ENCODE data around the gene FRMD7. TPM values are rescaled to one million over a fixed set of nuclear protein-coding genes. Genes with fewer than 3 reads are reported as not detected.

Gene FRMD7
- total RNA-seq, 1 experiment from 2014 or later = not detected

- no peak overlapping the region for H2AK5ac ChIP-seq (ENCODE audit: insufficient read length, low read length)
- H3K4me2 ChIP-seq (ENCODE audit: insufficient read depth, insufficient read length, low read length) = no peak overlapping the region
- Mint-ChIP-seq H3K27me3 (ENCODE audit: low read depth) (peaks cover 2% of the 10 kb centered on the region), H3K36me3 (ENCODE audit: insufficient read depth in 1 of 3, low read depth in 3 of 3) (no peaks in the 10 kb centered on the region), H3K27ac (no peak overlapping the region), H3K4me3 (no peak overlapping the region), H3K9me3 (no peaks in the 10 kb centered on the region), H3K4me1 (peaks cover 9 to 11% of the 10 kb centered on the region in 2 experiments)
- no peaks in the 10 kb centered on the region for H3K9me3 ChIP-seq (ENCODE audit: control insufficient read depth, low read depth, low read length)
- no peaks in the 10 kb centered on the region for H3K4me1 ChIP-seq (ENCODE audit: insufficient read depth, low read length)
- H4K5ac ChIP-seq (ENCODE audit: insufficient read length, low read depth, low read length) = no peak overlapping the region
- no peaks in the 10 kb centered on the region for H3K27me3 ChIP-seq (ENCODE audit: insufficient read depth, low read length)
- H3K18ac ChIP-seq (ENCODE audit: insufficient read length, low read depth, low read length) = no peak overlapping the region
- H3K27ac ChIP-seq (ENCODE audit: insufficient read length, low read depth, low read length) = no peak overlapping the region
- H4K91ac ChIP-seq (ENCODE audit: insufficient read length, low read depth, low read length) = no peak overlapping the region
- no peaks in the 10 kb centered on the region for H3K79me2 ChIP-seq (ENCODE audit: insufficient read depth, low read length)
- H2BK5ac ChIP-seq (ENCODE audit: insufficient read length, low read length) = no peak overlapping the region
- no peak overlapping the region for H3K9ac ChIP-seq (ENCODE audit: extremely low read depth, insufficient read length, low read length)
- no peak overlapping the region for H4K8ac ChIP-seq (replicated peaks; ENCODE audit: insufficient read length, low read depth, low read length)
- no peak overlapping the region for H2BK120ac ChIP-seq (ENCODE audit: low read depth, low read length, poor library complexity, severe bottlenecking)
- H2AFZ ChIP-seq (ENCODE audit: low read length) = no peak overlapping the region
- no peak overlapping the region for H3T11ph ChIP-seq (ENCODE audit: low read length)
- H3K4ac ChIP-seq (ENCODE audit: low read depth, low read length) = no peak overlapping the region
- no peak overlapping the region for H3K14ac ChIP-seq (ENCODE audit: insufficient read depth, low read length)
- no peak overlapping the region for H3K23ac ChIP-seq (ENCODE audit: insufficient read length, low read depth, low read length)
- no peaks in the 10 kb centered on the region for H3K79me1 ChIP-seq (ENCODE audit: insufficient read depth, low read depth, low read length, poor library complexity, severe bottlenecking)
- H4K20me1 ChIP-seq (ENCODE audit: control insufficient read depth, insufficient read depth, insufficient read length) = no peaks in the 10 kb centered on the region
- no peaks in the 10 kb centered on the region for H3K23me2 ChIP-seq (ENCODE audit: insufficient read length, low read depth, low read length, poor library complexity, severe bottlenecking)
- H2BK20ac ChIP-seq (ENCODE audit: low read depth, low read length, poor library complexity, severe bottlenecking) = no peak overlapping the region
- H2BK15ac ChIP-seq (ENCODE audit: low read depth, low read length) = no peak overlapping the region
- no peak overlapping the region for H3K56ac ChIP-seq (ENCODE audit: insufficient read length, low read depth, low read length)
- no peak overlapping the region for H2BK12ac ChIP-seq (ENCODE audit: insufficient read length, low read depth, low read length)
- TF ChIP-seq, protein P1, sequence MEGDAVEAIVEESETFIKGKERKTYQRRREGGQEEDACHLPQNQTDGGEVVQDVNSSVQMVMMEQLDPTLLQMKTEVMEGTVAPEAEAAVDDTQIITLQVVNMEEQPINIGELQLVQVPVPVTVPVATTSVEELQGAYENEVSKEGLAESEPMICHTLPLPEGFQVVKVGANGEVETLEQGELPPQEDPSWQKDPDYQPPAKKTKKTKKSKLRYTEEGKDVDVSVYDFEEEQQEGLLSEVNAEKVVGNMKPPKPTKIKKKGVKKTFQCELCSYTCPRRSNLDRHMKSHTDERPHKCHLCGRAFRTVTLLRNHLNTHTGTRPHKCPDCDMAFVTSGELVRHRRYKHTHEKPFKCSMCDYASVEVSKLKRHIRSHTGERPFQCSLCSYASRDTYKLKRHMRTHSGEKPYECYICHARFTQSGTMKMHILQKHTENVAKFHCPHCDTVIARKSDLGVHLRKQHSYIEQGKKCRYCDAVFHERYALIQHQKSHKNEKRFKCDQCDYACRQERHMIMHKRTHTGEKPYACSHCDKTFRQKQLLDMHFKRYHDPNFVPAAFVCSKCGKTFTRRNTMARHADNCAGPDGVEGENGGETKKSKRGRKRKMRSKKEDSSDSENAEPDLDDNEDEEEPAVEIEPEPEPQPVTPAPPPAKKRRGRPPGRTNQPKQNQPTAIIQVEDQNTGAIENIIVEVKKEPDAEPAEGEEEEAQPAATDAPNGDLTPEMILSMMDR (conservative IDR thresholded peaks at IDR 0.05) = no peak
- DNase-seq = no peak
These were observed 1.9 kb downstream of the FRMD7 start for GRCh38 chrX:132125906-132126305.
